GM19324 (cell line): ENCODE results near the gene NUCB1.
"Not testable (repeated sequence)": the region's sequence is repeated elsewhere in the genome, so short reads cannot be mapped to it uniquely, and the experiment has no call there.

ENCODE experiments used
- ATAC-seq: cut with Tn5 transposase; IDR thresholded peaks from one replicate; pipeline ENCODE4 v1.9.1; 2021; ENCODE audit warnings: mild to moderate bottlenecking, moderate library complexity; ENCODE audit not compliant: unreplicated experiment, low FRiP score

NUCB1 gene

DNA sequence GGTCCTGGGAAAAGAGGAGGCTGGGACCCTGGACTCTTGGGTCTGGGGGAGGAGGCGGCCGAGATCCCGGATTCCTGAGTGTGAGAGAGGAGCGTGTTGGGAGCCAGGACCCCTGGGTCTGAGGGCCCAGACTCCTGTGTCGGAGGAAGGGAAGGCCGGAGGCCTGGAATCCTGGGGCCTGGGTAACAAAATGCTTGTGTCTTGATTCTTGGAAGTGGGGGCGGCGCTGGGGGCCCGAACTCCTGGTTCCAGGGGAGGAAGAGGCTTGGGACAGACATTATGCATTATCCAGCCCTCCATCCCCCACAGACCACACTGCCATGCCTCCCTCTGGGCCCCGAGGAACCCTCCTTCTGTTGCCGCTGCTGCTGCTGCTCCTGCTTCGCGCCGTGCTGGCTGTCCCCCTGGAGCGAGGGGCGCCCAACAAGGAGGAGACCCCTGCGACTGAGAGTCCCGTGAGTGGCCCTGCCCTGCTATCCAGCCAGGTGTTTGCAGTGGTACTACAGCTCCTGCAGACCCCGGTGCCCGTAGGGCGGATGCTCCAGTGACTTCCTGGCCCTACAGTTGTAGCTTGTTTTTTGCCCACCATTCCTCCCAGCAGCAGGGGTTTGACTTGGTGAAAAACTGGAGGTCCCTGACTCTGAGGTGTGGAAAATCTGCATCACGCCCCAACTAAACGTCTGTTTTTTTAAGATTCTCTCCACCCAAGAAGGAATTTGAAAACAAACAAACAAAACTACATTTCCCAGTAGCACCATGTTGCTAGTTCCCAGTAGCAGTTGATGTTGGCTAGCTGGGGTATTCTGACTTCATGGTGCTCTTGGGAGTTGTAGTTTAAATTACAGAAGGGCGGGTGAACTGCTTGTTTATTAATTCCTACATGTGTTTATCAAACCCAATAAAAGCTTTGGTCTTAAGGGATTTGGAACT lies 630 bp downstream of the NUCB1 start:
- ATAC-seq: no peak

- not testable (repeated sequence) for ATAC-seq
Observed at GRCh38 chr19:48902291-48902690, 2.2 kb downstream of the NUCB1 start.

DNA sequence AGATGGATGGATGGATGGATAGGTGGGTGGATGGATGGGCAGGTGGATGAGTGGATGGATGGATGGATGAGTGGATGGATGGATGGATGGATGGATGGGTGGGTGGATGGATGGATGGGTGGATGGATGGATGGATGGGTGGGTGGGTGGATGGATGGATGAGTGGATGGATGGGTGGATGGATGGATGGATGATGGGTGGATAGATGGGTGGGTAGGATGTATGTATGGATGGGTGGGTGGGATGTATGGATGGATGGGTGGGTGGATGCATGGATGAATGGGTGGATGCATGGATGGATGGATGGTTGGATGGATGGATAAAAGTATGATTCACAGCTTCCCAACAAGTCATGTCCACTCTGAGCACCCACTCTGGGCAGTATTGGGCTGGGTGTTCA lies 3.7 kb downstream of the NUCB1 start:
- ATAC-seq: not testable (repeated sequence)

DNA sequence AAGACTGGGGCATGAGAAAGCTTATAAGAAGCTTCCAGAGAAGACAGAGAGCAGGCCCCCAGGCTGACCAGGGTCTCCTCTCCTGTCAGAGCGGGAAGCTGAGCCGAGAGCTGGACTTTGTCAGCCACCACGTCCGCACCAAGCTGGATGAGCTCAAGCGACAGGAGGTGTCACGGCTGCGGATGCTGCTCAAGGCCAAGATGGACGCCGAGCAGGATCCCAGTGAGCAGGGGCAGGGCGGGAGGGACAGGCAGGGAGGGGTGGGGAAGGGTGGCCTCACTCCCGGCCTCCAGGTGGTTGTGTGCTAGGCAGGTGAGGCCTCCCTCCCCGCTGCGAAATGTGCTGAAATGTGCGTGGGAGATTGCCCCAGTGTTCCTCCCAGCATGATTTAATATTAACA lies 5.6 kb downstream of the NUCB1 start:
- ATAC-seq: no peak

- no peak for ATAC-seq
Observed at GRCh38 chr19:48906324-48906723, 6.2 kb downstream of the NUCB1 start.

GRCh38 chr19:48907671-48908070 lies 7.6 kb downstream of the NUCB1 start:
- ATAC-seq: no peak

GRCh38 chr19:48909424-48910077 lies 9.4 kb downstream of the NUCB1 start:
- ATAC-seq: not testable (repeated sequence)

DNA sequence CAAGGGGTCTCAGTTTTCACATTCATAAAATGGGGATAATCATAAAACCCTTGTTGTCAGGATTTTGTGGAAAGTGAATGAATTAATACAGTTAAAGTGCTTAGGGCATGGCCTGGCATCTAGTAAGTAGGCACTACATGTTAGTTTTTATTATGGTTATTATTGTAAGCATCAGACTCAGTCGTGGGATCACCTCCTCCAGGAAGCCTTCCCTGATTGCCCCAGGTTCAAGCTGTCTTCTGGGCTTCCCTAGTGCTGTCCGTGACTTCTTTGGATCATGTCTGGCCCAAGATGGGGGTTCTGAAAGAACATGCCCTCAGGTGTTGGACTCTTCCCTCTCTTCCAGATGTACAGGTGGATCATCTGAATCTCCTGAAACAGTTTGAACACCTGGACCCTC lies 10.7 kb downstream of the NUCB1 start:
- no peak for ATAC-seq

- no peak for ATAC-seq
Observed at GRCh38 chr19:48913114-48913889, 13.2 kb downstream of the NUCB1 start.

DNA sequence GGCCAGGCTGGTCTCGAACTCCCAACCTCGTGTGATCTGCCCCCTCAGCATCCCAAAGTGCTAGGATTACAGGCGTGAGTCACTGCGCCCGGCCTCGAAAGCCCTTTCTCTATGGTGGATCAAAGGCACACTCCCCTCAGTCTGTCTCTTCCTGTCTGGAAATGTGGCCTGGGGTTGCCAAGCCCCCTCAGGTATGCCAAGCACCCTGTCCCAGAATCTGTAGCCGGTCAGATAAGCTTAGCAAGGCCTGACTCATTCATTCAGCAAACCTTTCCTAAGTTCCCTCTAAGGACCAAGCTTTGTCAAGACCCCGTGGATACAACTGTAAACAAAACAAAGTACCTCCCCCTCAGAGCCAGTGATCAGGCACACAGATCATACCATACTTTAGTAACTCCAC lies 14.1 kb downstream of the NUCB1 start:
- no peak for ATAC-seq

DNA sequence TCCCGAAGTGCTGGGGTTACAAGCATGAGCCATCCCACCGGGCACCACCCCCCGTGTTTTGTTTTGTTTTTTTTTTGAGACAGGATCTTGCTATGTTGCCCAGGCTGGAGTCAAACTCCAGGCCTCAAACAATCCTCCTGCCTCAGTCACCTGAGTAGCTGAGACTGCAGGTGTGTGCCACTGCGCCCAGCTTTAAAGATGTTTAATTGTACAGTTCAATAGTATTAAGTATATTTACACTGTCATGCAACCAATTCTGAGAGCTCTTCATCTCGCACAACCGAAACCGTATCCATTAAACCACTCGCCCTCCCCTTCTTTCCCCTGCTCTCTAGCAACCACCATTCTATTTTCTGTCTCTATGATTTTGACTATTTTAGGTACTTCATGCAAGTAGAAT lies 15.6 kb downstream of the NUCB1 start:
- no peak for ATAC-seq

GRCh38 chr19:48918071-48918470 lies 18.0 kb downstream of the NUCB1 start:
- no peak for ATAC-seq

DNA sequence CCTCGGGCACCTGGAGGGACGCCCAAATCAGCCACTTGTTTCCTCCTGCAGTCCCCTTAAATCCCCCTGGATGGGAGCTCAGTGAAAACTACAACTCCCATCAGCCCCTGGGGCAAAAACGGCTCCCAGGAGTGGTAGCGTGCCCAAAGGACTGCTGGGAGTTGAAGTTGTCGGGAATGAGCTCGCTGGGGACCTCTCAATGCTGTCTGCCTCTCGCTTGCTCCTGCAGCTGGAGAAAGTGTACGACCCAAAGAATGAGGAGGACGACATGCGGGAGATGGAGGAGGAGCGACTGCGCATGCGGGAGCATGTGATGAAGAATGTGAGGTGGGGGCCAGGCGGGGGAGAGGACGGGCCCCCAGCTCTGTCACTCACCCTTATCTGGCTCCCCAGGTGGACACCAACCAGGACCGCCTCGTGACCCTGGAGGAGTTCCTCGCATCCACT lies 18.7 kb downstream of the NUCB1 start:
- ATAC-seq: no peak

DNA sequence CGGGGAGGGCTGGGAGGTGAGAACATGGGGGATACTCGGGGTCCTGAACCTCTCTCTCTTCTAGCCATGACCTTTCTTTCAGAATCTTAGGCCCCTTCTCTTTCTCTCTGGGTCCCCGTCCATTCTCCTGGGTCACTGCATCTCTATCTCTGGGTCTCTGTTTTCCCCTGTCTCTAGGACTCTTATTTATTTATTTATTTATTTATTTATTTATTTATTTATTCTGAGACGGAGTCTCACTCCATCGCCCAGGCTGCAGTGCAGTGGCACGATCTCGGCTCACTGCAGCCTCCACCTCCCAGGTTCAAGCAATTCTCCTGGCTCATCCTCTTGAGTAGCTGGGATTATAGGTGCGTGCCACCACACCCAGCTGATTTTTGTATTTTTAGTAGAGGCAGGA lies 19.2 kb downstream of the NUCB1 start:
- ATAC-seq: not testable (repeated sequence)

GRCh38 chr19:48920949-48921348 lies 20.8 kb downstream of the NUCB1 start:
- no peak for ATAC-seq

DNA sequence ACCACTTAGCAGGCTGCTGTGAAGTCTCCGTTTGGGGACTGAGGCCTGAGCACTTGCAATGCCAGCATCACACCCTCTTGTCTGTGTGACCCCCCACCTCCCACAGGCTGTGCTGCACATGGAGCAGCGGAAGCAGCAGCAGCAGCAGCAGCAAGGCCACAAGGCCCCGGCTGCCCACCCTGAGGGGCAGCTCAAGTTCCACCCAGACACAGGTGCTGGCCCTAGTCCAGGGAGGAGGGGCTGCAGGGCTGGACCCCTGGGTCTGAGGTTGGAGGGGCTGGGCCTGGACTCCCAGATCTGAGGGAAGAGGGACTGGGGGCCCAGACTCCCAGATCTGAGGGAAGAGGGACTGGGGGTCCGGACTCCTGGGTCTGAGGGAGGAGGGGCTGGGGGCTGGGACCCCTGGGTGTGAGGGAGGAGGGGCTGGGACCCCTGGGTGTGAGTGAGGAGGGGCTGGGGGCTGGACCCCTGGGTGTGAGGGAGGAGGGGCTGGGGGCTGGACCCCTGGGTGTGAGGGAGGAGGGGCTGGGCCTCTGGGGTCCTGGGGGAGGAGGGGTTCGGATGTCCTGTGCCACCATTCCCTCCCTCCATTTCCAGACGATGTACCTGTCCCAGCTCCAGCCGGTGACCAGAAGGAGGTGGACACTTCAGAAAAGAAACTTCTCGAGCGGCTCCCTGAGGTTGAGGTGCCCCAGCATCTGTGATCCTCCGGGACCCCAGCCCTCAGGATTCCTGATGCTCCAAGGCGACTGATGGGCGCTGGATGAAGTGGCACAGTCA lies 21.8 kb downstream of the NUCB1 start:
- ATAC-seq: no peak

- ATAC-seq: no peak
Observed at GRCh38 chr19:48922548-48923490, 22.7 kb downstream of the NUCB1 start.

GRCh38 chr19:48925240-48925843 lies 25.2 kb downstream of the NUCB1 start:
- no peak for ATAC-seq

DNA sequence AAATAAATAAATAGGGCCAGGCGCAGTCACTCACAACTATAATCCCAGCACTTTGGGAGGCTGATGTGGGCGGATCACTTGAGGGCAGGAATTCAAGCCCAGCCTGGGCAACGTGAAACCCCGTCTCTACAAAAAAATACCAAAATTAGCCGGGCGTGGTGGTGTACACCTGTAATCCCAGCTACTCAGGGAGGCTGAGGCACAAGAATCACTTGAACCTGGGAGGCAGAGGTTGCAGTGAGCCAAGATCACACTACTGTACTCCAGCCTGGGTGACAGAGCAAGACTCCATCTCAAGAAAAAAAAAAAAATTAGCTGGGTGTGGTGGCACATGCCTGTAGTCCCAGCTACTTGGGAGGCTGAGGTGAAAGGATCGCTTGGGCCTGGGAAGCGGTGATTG lies 25.8 kb downstream of the NUCB1 start:
- not testable (repeated sequence) for ATAC-seq
